ENCODE data around the gene TULP1.
"Not testable (repeated sequence)": the region's sequence is repeated elsewhere in the genome, so short reads cannot be mapped to it uniquely, and the experiment has no call there.

TULP1 gene

DNA sequence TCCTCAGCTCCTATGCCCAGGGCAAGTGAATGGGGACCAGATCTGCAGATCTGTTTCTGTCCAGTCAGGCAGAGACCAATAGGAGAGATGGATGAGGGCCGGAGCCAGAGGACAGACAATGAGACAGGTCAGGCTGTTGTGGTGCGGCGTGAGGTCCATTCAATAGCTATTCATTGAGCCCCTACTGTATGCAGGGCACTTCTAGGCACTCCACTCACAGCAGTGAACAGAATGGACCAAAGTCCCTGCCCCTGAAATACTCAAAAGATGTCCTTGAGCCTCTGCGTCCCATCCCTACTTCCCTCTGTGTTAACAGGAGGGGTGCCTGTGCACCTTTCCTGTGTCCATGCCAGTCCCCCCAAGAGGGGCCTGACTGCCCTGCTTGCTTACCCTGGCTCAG, 8.5 kb upstream of the TULP1 start:
- H3K4me3 ChIP-seq (ENCODE audit: low read length): no peak overlapping the region
- H3K9me3 ChIP-seq (ENCODE audit: control insufficient read depth, low read length): no peaks in the 10 kb centered on the region
- H3K36me3 ChIP-seq (ENCODE audit: control insufficient read depth, insufficient read depth, low read length, severe bottlenecking): no peaks in the 10 kb centered on the region
- H3K27me3 ChIP-seq (replicated peaks; ENCODE audit: control insufficient read depth, insufficient read depth, low read length): peaks cover 23% of the 10 kb centered on the region
- no peaks in the 10 kb centered on the region for H3K4me1 ChIP-seq (ENCODE audit: control insufficient read depth, insufficient read depth, low read length)
- no peak for DNase-seq (ENCODE audit: low read depth)
- no peak overlapping the region for H3K9ac ChIP-seq (ENCODE audit: low read length)

- Histone ChIP-seq H3K36me3 (ENCODE audit: control insufficient read depth, insufficient read depth, low read length, severe bottlenecking) (no peaks in the 10 kb centered on the region), H3K9me3 (ENCODE audit: control insufficient read depth, low read length) (no peaks in the 10 kb centered on the region), H3K9ac (ENCODE audit: low read length) (no peak overlapping the region), H3K4me3 (ENCODE audit: low read length) (no peak overlapping the region), H3K4me1 (ENCODE audit: control insufficient read depth, insufficient read depth, low read length) (no peaks in the 10 kb centered on the region), H3K27me3 (replicated peaks; ENCODE audit: control insufficient read depth, insufficient read depth, low read length) (peaks cover 20% of the 10 kb centered on the region)
- no peak for DNase-seq (ENCODE audit: low read depth)
Measured at GRCh38 chr6:35519313-35520015, 6.8 kb upstream of the TULP1 start.

DNA sequence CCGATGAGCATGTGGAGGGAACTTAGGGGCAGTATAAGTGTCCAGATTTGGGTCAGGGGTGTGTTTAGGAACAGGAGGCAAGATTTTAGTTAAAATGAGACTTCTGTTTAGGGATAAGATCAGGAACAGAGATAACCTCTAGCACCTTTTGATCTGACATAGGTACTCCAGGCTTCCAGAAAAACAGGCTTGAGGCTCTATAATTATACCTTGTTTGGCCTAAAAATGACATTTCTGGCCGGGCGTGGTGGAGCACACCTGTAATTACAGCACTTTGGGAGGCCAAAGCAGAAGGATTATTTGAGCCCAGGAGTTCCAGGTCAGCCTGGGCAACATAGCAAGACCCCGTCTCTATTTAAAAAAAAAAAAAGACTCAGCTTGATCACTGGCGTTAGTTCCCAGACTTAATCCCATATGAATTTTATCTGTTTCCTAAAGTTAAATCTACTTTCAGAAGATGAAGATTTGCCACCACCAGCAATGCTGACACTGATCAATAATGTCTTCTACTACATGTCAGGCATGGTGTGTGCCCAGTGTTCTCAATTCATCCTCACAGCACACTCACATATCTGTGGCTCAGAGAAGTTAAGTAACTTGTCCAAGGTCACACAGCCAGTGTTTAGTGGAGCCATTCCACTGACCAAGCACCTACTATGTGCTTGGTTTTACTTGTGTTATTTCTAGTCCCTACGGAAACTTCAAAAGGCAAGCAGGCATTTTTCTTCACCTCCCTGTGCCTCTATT, 6.0 kb upstream of the TULP1 start:
- DNase-seq (ENCODE audit: low read depth): no peak
- H3K9ac ChIP-seq (ENCODE audit: low read length): no peak overlapping the region
- H3K27me3 ChIP-seq (replicated peaks; ENCODE audit: control insufficient read depth, insufficient read depth, low read length): peaks cover 20% of the 10 kb centered on the region
- no peaks in the 10 kb centered on the region for H3K9me3 ChIP-seq (ENCODE audit: control insufficient read depth, low read length)
- H3K36me3 ChIP-seq (ENCODE audit: control insufficient read depth, insufficient read depth, low read length, severe bottlenecking): no peaks in the 10 kb centered on the region
- H3K4me1 ChIP-seq (ENCODE audit: control insufficient read depth, insufficient read depth, low read length): no peaks in the 10 kb centered on the region
- H3K4me3 ChIP-seq (ENCODE audit: low read length): no peak overlapping the region

GRCh38 chr6:35517978-35518377, 5.3 kb upstream of the TULP1 start:
- not testable (repeated sequence) for H3K9ac ChIP-seq (ENCODE audit: low read length); H3K36me3 ChIP-seq (ENCODE audit: control insufficient read depth, insufficient read depth, low read length, severe bottlenecking); H3K9me3 ChIP-seq (ENCODE audit: control insufficient read depth, low read length); DNase-seq (ENCODE audit: low read depth); H3K4me3 ChIP-seq (ENCODE audit: low read length); H3K4me1 ChIP-seq (ENCODE audit: control insufficient read depth, insufficient read depth, low read length)
- H3K27me3 ChIP-seq (replicated peaks; ENCODE audit: control insufficient read depth, insufficient read depth, low read length): peaks cover 21% of the 10 kb centered on the region

GRCh38 chr6:35516712-35517111, 4.0 kb upstream of the TULP1 start:
- Histone ChIP-seq H3K36me3 (ENCODE audit: control insufficient read depth, insufficient read depth, low read length, severe bottlenecking) (no peaks in the 10 kb centered on the region), H3K9ac (ENCODE audit: low read length) (no peak overlapping the region), H3K9me3 (ENCODE audit: control insufficient read depth, low read length) (no peaks in the 10 kb centered on the region), H3K4me1 (ENCODE audit: control insufficient read depth, insufficient read depth, low read length) (no peaks in the 10 kb centered on the region), H3K4me3 (ENCODE audit: low read length) (no peak overlapping the region), H3K27me3 (replicated peaks; ENCODE audit: control insufficient read depth, insufficient read depth, low read length) (peaks cover 19% of the 10 kb centered on the region)
- no peak for DNase-seq (ENCODE audit: low read depth)

- DNase-seq (ENCODE audit: low read depth); H3K9me3 ChIP-seq (ENCODE audit: control insufficient read depth, low read length); H3K36me3 ChIP-seq (ENCODE audit: control insufficient read depth, insufficient read depth, low read length, severe bottlenecking); H3K4me1 ChIP-seq (ENCODE audit: control insufficient read depth, insufficient read depth, low read length); H3K9ac ChIP-seq (ENCODE audit: low read length); H3K4me3 ChIP-seq (ENCODE audit: low read length): not testable (repeated sequence)
- peaks cover 20% of the 10 kb centered on the region for H3K27me3 ChIP-seq (replicated peaks; ENCODE audit: control insufficient read depth, insufficient read depth, low read length)
Measured at GRCh38 chr6:35515939-35516338, 3.2 kb upstream of the TULP1 start.

- Histone ChIP-seq H3K9me3 (ENCODE audit: control insufficient read depth, low read length) (no peaks in the 10 kb centered on the region), H3K4me1 (ENCODE audit: control insufficient read depth, insufficient read depth, low read length) (peaks cover 4% of the 10 kb centered on the region), H3K36me3 (ENCODE audit: control insufficient read depth, insufficient read depth, low read length, severe bottlenecking) (no peaks in the 10 kb centered on the region), H3K9ac (ENCODE audit: low read length) (no peak overlapping the region), H3K4me3 (ENCODE audit: low read length) (no peak overlapping the region), H3K27me3 (replicated peaks; ENCODE audit: control insufficient read depth, insufficient read depth, low read length) (peaks cover 29% of the 10 kb centered on the region)
- no peak for DNase-seq (ENCODE audit: low read depth)
Measured at GRCh38 chr6:35514587-35514986, 1.9 kb upstream of the TULP1 start.

DNA sequence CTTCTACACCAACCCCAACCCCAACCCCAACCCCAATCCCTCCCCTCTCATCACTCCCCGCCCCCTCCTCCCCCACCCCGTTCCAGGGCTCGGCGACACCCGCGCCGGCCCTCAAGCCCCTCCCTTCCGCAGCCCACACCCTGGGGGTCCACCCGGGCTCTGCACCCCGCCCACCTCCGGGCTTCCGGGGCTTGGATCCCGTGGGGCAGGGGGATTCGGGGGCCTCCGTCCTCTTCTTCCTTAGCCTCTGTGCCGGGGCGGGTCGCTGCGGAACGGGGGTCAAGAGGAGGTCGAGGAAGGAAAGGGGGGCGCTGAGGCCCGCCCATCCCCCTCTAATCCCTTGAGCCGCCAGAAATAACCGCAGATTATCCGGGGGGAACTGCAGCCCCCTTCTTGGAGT, 690 bp downstream of the TULP1 start:
- Histone ChIP-seq H3K4me3 (ENCODE audit: low read length) (no peak overlapping the region), H3K9ac (ENCODE audit: low read length) (no peak overlapping the region), H3K36me3 (ENCODE audit: control insufficient read depth, insufficient read depth, low read length, severe bottlenecking) (no peaks in the 10 kb centered on the region), H3K4me1 (ENCODE audit: control insufficient read depth, insufficient read depth, low read length) (peaks cover 4% of the 10 kb centered on the region), H3K9me3 (ENCODE audit: control insufficient read depth, low read length) (no peaks in the 10 kb centered on the region), H3K27me3 (replicated peaks; ENCODE audit: control insufficient read depth, insufficient read depth, low read length) (peaks cover 36% of the 10 kb centered on the region)
- no peak for DNase-seq (ENCODE audit: low read depth)

DNA sequence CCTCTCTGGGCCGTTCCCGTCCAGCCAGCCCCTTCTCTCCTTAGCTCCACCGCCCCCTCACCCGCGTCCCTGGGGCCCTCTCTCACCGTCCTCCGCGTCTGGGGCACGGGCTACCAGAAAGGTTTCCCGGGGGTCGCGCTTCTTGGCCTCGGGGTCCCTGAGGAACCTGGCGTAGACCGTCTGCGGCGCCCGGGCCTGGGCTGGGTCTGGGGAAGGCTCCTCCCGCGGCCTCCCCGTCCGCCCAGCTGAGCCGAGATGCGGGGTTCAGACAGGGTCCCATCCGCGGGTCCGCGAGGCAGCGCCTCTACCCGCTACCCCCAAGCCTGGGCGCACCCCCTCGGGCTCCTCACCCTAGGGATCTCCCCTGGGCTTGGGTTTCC, 1.1 kb downstream of the TULP1 start:
- DNase-seq (ENCODE audit: low read depth): no peak
- no peak overlapping the region for H3K9ac ChIP-seq (ENCODE audit: low read length)

GRCh38 chr6:35510916-35511561, 1.7 kb downstream of the TULP1 start:
- no peaks in the 10 kb centered on the region for H3K36me3 ChIP-seq (ENCODE audit: control insufficient read depth, insufficient read depth, low read length, severe bottlenecking)
- peaks cover 4% of the 10 kb centered on the region for H3K4me1 ChIP-seq (ENCODE audit: control insufficient read depth, insufficient read depth, low read length)
- no peak for DNase-seq (ENCODE audit: low read depth)
- H3K9me3 ChIP-seq (ENCODE audit: control insufficient read depth, low read length): peaks cover 3% of the 10 kb centered on the region
- peaks cover 45% of the 10 kb centered on the region for H3K27me3 ChIP-seq (replicated peaks; ENCODE audit: control insufficient read depth, insufficient read depth, low read length)
- H3K9ac ChIP-seq (ENCODE audit: low read length): no peak overlapping the region
- no peak overlapping the region for H3K4me3 ChIP-seq (ENCODE audit: low read length)

More for the DNA sequence above, 1.1 kb downstream of the TULP1 start:
- peaks cover 3% of the 10 kb centered on the region for H3K9me3 ChIP-seq (ENCODE audit: control insufficient read depth, low read length)
- H3K4me1 ChIP-seq (ENCODE audit: control insufficient read depth, insufficient read depth, low read length): peaks cover 4% of the 10 kb centered on the region
- peaks cover 39% of the 10 kb centered on the region for H3K27me3 ChIP-seq (replicated peaks; ENCODE audit: control insufficient read depth, insufficient read depth, low read length)
- H3K36me3 ChIP-seq (ENCODE audit: control insufficient read depth, insufficient read depth, low read length, severe bottlenecking): no peaks in the 10 kb centered on the region
- H3K4me3 ChIP-seq (ENCODE audit: low read length): no peak overlapping the region

GRCh38 chr6:35508542-35508941, 4.2 kb downstream of the TULP1 start:
- peaks cover 4% of the 10 kb centered on the region for H3K4me1 ChIP-seq (ENCODE audit: control insufficient read depth, insufficient read depth, low read length)
- DNase-seq (ENCODE audit: low read depth): no peak
- no peaks in the 10 kb centered on the region for H3K36me3 ChIP-seq (ENCODE audit: control insufficient read depth, insufficient read depth, low read length, severe bottlenecking)

More at GRCh38 chr6:35508542-35508941, 4.2 kb downstream of the TULP1 start:
- H3K27me3 ChIP-seq (replicated peaks; ENCODE audit: control insufficient read depth, insufficient read depth, low read length): peaks cover 64% of the 10 kb centered on the region
- no peak overlapping the region for H3K4me3 ChIP-seq (ENCODE audit: low read length)
- no peak overlapping the region for H3K9ac ChIP-seq (ENCODE audit: low read length)
- H3K9me3 ChIP-seq (ENCODE audit: control insufficient read depth, low read length): peaks cover 3% of the 10 kb centered on the region
